Embryonic facial prominence (tissue), 1 donor: Measurements from ENCODE around the gene RAD51B.
"Not testable (repeated sequence)": the region's sequence is repeated elsewhere in the genome, so short reads cannot be mapped to it uniquely, and the experiment has no call there.

Source experiments
- DNase-seq: peaks from one replicate; pipeline ENCODE4 v3.0.0-alpha.2; 2016; ENCODE audit errors: extremely low spot score

Gene RAD51B

GRCh38 chr14:68248481-68249255 is 429.1 kb downstream of the RAD51B start:
- DNase-seq, result peak; percentile 83

GRCh38 chr14:68249661-68250451 is 430.3 kb downstream of the RAD51B start:
- no peak for DNase-seq

GRCh38 chr14:68250927-68251768 is 431.6 kb downstream of the RAD51B start:
- no peak for DNase-seq

- no peak for DNase-seq
Measured at GRCh38 chr14:68251769-68252100, 432.2 kb downstream of the RAD51B start.

GRCh38 chr14:68253160-68253780 is 433.7 kb downstream of the RAD51B start:
- no peak for DNase-seq

- DNase-seq, result no peak
Measured at GRCh38 chr14:68253878-68254528, 434.4 kb downstream of the RAD51B start.

- no peak for DNase-seq
Measured at GRCh38 chr14:68254669-68255527, 435.3 kb downstream of the RAD51B start.

- DNase-seq, result no peak
Measured at GRCh38 chr14:68255693-68256178, 436.2 kb downstream of the RAD51B start.

- no peak for DNase-seq
Measured at GRCh38 chr14:68257969-68258368, 438.4 kb downstream of the RAD51B start.

- not testable (repeated sequence) for DNase-seq
Measured at GRCh38 chr14:68258995-68259394, 439.4 kb downstream of the RAD51B start.

- DNase-seq, result no peak
Measured at GRCh38 chr14:68260121-68260520, 440.5 kb downstream of the RAD51B start.

- DNase-seq, result no peak
Measured at GRCh38 chr14:68261092-68261842, 441.7 kb downstream of the RAD51B start.

GRCh38 chr14:68262567-68262966 is 443.0 kb downstream of the RAD51B start:
- no peak for DNase-seq

- peak; percentile 61 for DNase-seq
Measured at GRCh38 chr14:68263563-68264259, 444.1 kb downstream of the RAD51B start.

GRCh38 chr14:68264260-68264569 is 444.6 kb downstream of the RAD51B start:
- no peak for DNase-seq

GRCh38 chr14:68266998-68267397 is 447.4 kb downstream of the RAD51B start:
- no peak for DNase-seq

- no peak for DNase-seq
Measured at GRCh38 chr14:68268197-68268596, 448.6 kb downstream of the RAD51B start.

GRCh38 chr14:68268719-68269118 is 449.1 kb downstream of the RAD51B start:
- DNase-seq, result no peak
